Adipocyte (in vitro differentiated cells): Measurements from ENCODE around the gene JAZF1.
"Not testable (repeated sequence)": the region's sequence is repeated elsewhere in the genome, so short reads cannot be mapped to it uniquely, and the experiment has no call there.

Source experiments
- DNase-seq: peaks from one replicate; pipeline ENCODE4 v3.0.0-alpha.2; 2015; ENCODE audit warnings: low read depth
- H3K27me3 ChIP-seq: replicated peaks from 2 replicates; pipeline ENCODE4 v1.7.0; 2013; ENCODE audit warnings: mild to moderate bottlenecking, low read length, moderate library complexity; ENCODE audit not compliant: control insufficient read depth, insufficient read depth
- H3K36me3 ChIP-seq: 2 replicates; pipeline ENCODE4 v1.7.0; 2013; ENCODE audit warnings: low read length, mild to moderate bottlenecking, moderate library complexity; ENCODE audit not compliant: control insufficient read depth, insufficient read depth, severe bottlenecking
- H3K4me1 ChIP-seq: 2 replicates; pipeline ENCODE4 v1.7.0; 2013; ENCODE audit warnings: mild to moderate bottlenecking, low read length, moderate library complexity; ENCODE audit not compliant: control insufficient read depth, insufficient read depth
- H3K4me3 ChIP-seq: 2 replicates; pipeline ENCODE4 v1.7.0; 2013; ENCODE audit warnings: mild to moderate bottlenecking, low read length, moderate library complexity
- H3K9ac ChIP-seq: 2 replicates; pipeline ENCODE4 v1.7.0; 2013; ENCODE audit warnings: mild to moderate bottlenecking, low read length, moderate library complexity
- H3K9me3 ChIP-seq: 2 replicates; pipeline ENCODE4 v1.7.0; 2013; ENCODE audit warnings: mild to moderate bottlenecking, low read length, moderate library complexity; ENCODE audit not compliant: control insufficient read depth

JAZF1 gene

GRCh38 chr7:27897001-27897400 lies 283.6 kb downstream of the JAZF1 start:
- Histone ChIP-seq H3K36me3 (peaks cover 9% of the 10 kb centered on the region), H3K9ac (no peak overlapping the region), H3K4me3 (no peak overlapping the region), H3K4me1 (peaks cover 23% of the 10 kb centered on the region), H3K27me3 (no peaks in the 10 kb centered on the region), H3K9me3 (no peaks in the 10 kb centered on the region)
- no peak for DNase-seq

- H3K27me3 ChIP-seq: no peaks in the 10 kb centered on the region
- H3K9ac ChIP-seq: no peak overlapping the region
- DNase-seq: no peak
- peaks cover 10% of the 10 kb centered on the region for H3K4me1 ChIP-seq
- no peak overlapping the region for H3K4me3 ChIP-seq
- H3K36me3 ChIP-seq: peaks cover 9% of the 10 kb centered on the region
- no peaks in the 10 kb centered on the region for H3K9me3 ChIP-seq
These were observed 285.0 kb downstream of the JAZF1 start for GRCh38 chr7:27895551-27895950.

- no peaks in the 10 kb centered on the region for H3K4me1 ChIP-seq
- no peaks in the 10 kb centered on the region for H3K9me3 ChIP-seq
- no peak overlapping the region for H3K4me3 ChIP-seq
- no peaks in the 10 kb centered on the region for H3K27me3 ChIP-seq
- DNase-seq: no peak
- peaks cover 9% of the 10 kb centered on the region for H3K36me3 ChIP-seq
- H3K9ac ChIP-seq: no peak overlapping the region
These were observed 290.3 kb downstream of the JAZF1 start for GRCh38 chr7:27890205-27890849.

GRCh38 chr7:27889800-27890199 lies 290.8 kb downstream of the JAZF1 start:
- DNase-seq: no peak
- H3K9ac ChIP-seq: no peak overlapping the region
- H3K27me3 ChIP-seq: no peaks in the 10 kb centered on the region
- H3K9me3 ChIP-seq: no peaks in the 10 kb centered on the region
- no peak overlapping the region for H3K4me3 ChIP-seq
- no peaks in the 10 kb centered on the region for H3K4me1 ChIP-seq
- peaks cover 9% of the 10 kb centered on the region for H3K36me3 ChIP-seq

GRCh38 chr7:27888736-27889135 lies 291.9 kb downstream of the JAZF1 start:
- no peaks in the 10 kb centered on the region for H3K27me3 ChIP-seq
- DNase-seq: no peak
- H3K36me3 ChIP-seq: peaks cover 2% of the 10 kb centered on the region
- H3K4me1 ChIP-seq: no peaks in the 10 kb centered on the region
- H3K4me3 ChIP-seq: no peak overlapping the region
- H3K9ac ChIP-seq: no peak overlapping the region
- no peaks in the 10 kb centered on the region for H3K9me3 ChIP-seq

GRCh38 chr7:27886710-27887109 lies 293.9 kb downstream of the JAZF1 start:
- H3K27me3 ChIP-seq, H3K9ac ChIP-seq, H3K4me3 ChIP-seq, H3K36me3 ChIP-seq, DNase-seq, H3K4me1 ChIP-seq, H3K9me3 ChIP-seq: not testable (repeated sequence)

GRCh38 chr7:27885652-27886051 lies 294.9 kb downstream of the JAZF1 start:
- Histone ChIP-seq H3K36me3 (no peaks in the 10 kb centered on the region), H3K4me3 (no peak overlapping the region), H3K9me3 (no peaks in the 10 kb centered on the region), H3K4me1 (no peaks in the 10 kb centered on the region), H3K27me3 (no peaks in the 10 kb centered on the region), H3K9ac (no peak overlapping the region)
- no peak for DNase-seq

- H3K4me1 ChIP-seq: no peaks in the 10 kb centered on the region
- no peaks in the 10 kb centered on the region for H3K36me3 ChIP-seq
- H3K27me3 ChIP-seq: no peaks in the 10 kb centered on the region
- H3K9me3 ChIP-seq: no peaks in the 10 kb centered on the region
- no peak overlapping the region for H3K9ac ChIP-seq
- no peak for DNase-seq
- no peak overlapping the region for H3K4me3 ChIP-seq
These were observed 296.9 kb downstream of the JAZF1 start for GRCh38 chr7:27883696-27884095.

- peaks cover 27% of the 10 kb centered on the region for H3K4me1 ChIP-seq
- H3K4me3 ChIP-seq: no peak overlapping the region
- H3K36me3 ChIP-seq: no peaks in the 10 kb centered on the region
- no peak for DNase-seq
- H3K9ac ChIP-seq: no peak overlapping the region
- no peaks in the 10 kb centered on the region for H3K27me3 ChIP-seq
- no peaks in the 10 kb centered on the region for H3K9me3 ChIP-seq
These were observed 303.8 kb downstream of the JAZF1 start for GRCh38 chr7:27876756-27877155.

GRCh38 chr7:27875832-27876231 lies 304.8 kb downstream of the JAZF1 start:
- Histone ChIP-seq H3K36me3 (no peaks in the 10 kb centered on the region), H3K9ac (no peak overlapping the region), H3K9me3 (peaks cover 6% of the 10 kb centered on the region), H3K4me1 (peaks cover 27% of the 10 kb centered on the region), H3K4me3 (no peak overlapping the region), H3K27me3 (no peaks in the 10 kb centered on the region)
- no peak for DNase-seq

GRCh38 chr7:27875061-27875460 lies 305.5 kb downstream of the JAZF1 start:
- Histone ChIP-seq H3K4me3 (no peak overlapping the region), H3K9me3 (peaks cover 6% of the 10 kb centered on the region), H3K4me1 (peaks cover 27% of the 10 kb centered on the region), H3K27me3 (no peaks in the 10 kb centered on the region), H3K36me3 (no peaks in the 10 kb centered on the region), H3K9ac (no peak overlapping the region)
- DNase-seq: no peak
